Measurements from ENCODE around the gene C1orf53.
"Not testable (repeated sequence)": the region's sequence is repeated elsewhere in the genome, so short reads cannot be mapped to it uniquely, and the experiment has no call there.

C1orf53 gene

DNA sequence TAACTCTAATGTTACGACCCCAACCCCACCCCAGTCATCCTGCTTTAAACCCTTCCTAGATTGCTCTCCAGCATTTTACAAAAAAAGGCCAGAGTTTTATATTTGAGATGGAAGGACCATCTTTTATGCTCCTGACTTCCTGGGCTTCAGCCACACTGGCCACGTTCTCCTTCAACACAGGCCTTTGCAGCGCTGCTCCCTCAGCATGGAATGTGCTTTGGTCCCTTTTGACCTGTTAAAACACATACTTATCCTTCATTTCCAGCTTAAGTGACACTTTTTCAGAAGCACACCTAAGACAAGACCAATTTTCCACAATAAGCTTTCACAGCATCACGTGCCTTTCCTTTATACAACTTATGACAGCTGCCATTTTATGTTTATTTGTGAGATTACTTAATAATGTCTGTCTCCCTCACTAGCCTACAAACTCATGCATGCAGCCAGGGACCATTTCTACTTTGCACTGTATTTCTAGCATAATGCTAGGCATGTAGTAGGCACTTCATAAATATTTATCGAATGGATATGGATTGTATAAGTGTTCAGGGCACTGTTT lies 49.3 kb downstream of the C1orf53 start:
- Histone ChIP-seq H3K9ac (ENCODE audit: low read depth, low read length) (no peak overlapping the region), H3K27me3 (ENCODE audit: insufficient read depth, low read length) (no peaks in the 10 kb centered on the region), H3K9me3 (ENCODE audit: insufficient read depth, low read depth, low read length) (no peaks in the 10 kb centered on the region), H3K4me1 (ENCODE audit: insufficient read depth, low read length) (peaks cover 4% of the 10 kb centered on the region), H3K36me3 (ENCODE audit: insufficient read depth, low read depth, low read length) (no peaks in the 10 kb centered on the region), H3K27ac (ENCODE audit: low read length) (no peak overlapping the region), H3K4me3 (ENCODE audit: low read length) (no peak overlapping the region)

DNA sequence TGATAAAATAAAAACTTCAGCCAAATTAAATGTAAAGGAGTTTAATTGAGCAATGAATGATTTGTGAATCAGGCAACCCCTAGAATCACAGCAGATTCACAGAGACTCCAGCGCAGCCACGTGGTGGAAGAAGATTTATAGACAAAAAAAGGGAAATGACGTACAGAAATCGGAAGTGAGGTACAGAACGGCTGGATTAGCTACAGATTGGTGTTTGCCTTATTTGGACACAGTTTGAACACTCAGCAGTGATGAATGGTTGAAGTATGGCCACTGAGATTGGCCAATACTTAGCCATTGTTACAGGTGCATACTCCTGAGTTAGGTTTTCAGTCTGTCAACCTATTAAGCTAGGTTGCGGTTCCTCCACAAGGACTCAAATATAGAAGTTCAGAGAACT lies 51.0 kb downstream of the C1orf53 start:
- H3K27me3 ChIP-seq (ENCODE audit: insufficient read depth, low read length); H3K36me3 ChIP-seq (ENCODE audit: insufficient read depth, low read depth, low read length); H3K27ac ChIP-seq (ENCODE audit: low read length); H3K9ac ChIP-seq (ENCODE audit: low read depth, low read length); H3K4me1 ChIP-seq (ENCODE audit: insufficient read depth, low read length); H3K4me3 ChIP-seq (ENCODE audit: low read length); H3K9me3 ChIP-seq (ENCODE audit: insufficient read depth, low read depth, low read length): not testable (repeated sequence)

DNA sequence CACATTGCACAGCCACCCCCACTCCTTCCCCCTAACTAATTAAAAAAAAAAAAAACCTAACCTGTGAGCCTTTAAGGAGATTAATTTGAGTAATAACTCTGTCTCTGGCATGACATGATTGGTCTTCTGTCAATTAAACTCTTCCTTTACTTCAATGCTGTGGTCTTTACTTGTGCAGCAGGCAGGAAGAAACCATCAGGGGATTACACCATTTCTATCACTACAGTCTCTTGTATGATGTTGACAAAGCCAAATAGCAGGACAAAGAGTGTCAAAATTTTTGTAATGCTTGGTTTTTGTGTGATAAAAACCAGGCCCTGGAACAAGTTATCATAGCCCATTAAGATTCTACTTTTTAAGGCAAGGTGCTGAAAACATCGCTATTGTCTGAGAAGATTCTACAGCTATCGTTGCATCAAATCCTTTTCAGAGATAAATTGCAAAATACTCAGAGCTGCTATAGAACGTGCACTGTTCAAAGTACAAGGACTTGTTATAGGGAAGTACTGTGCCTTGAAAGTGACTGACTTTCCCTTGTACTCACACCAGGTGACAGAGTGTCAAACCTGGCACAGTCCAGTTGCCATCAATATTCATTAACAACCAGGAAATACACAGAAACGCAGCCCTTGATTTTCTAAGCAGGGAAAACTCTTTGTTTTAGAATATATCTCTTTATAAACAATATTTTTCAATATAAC lies 52.4 kb downstream of the C1orf53 start:
- Histone ChIP-seq H3K9me3 (ENCODE audit: insufficient read depth, low read depth, low read length) (no peaks in the 10 kb centered on the region), H3K4me1 (ENCODE audit: insufficient read depth, low read length) (no peaks in the 10 kb centered on the region), H3K9ac (ENCODE audit: low read depth, low read length) (no peak overlapping the region), H3K27ac (ENCODE audit: low read length) (no peak overlapping the region), H3K36me3 (ENCODE audit: insufficient read depth, low read depth, low read length) (no peaks in the 10 kb centered on the region), H3K27me3 (ENCODE audit: insufficient read depth, low read length) (no peaks in the 10 kb centered on the region), H3K4me3 (ENCODE audit: low read length) (no peak overlapping the region)

DNA sequence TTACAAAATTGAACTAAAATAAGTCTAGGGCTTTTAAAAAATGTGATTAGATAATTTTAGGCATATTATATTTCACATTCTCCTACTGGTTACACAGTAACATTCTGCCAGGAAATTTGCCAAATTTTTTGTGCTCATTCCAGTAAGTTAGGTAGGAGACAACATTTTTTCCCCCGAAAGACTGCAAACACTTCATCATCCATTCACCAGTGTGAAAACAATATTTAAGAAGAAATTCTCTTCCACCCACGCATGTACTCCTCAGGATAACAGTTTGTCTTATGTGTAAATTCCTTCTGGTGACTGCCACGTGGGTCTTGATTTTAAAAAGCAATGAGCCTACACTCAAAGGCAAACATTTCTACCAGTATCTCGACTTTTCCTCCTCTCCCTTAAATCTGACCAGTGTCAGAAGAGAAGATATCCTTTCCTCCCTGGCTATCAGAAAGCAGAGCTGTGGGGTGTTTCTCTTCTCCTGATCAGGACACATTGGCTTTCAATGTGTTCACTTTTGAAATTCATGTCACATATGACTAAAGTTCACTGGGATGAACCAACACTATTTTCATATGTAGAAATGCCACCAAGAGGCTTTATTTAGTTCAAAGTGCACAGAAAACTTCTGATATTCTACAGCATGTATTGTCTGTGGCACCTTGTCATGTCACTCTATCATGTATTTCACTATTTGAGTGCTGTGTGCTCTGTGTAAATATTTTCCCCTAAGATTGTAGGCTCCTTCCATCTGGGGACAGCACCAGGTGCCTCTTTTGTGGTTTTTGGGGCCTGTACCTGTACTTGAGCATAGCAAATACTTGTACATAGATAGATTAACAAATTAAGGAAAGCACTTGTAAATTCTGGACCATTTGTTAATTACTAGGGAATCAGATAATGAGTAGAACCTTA lies 53.3 kb downstream of the C1orf53 start:
- no peaks in the 10 kb centered on the region for H3K36me3 ChIP-seq (ENCODE audit: insufficient read depth, low read depth, low read length)
- no peaks in the 10 kb centered on the region for H3K27me3 ChIP-seq (ENCODE audit: insufficient read depth, low read length)
- H3K9ac ChIP-seq (ENCODE audit: low read depth, low read length): no peak overlapping the region
- H3K4me1 ChIP-seq (ENCODE audit: insufficient read depth, low read length): no peaks in the 10 kb centered on the region
- H3K4me3 ChIP-seq (ENCODE audit: low read length): no peak overlapping the region
- no peaks in the 10 kb centered on the region for H3K9me3 ChIP-seq (ENCODE audit: insufficient read depth, low read depth, low read length)
- H3K27ac ChIP-seq (ENCODE audit: low read length): no peak overlapping the region

Data from iPS-20b (cell line).